ENCODE data around the gene RGS11.
A peak's percentile ranks its signal among the peaks of the same experiment; 100 is the strongest.

RGS11 gene

DNA sequence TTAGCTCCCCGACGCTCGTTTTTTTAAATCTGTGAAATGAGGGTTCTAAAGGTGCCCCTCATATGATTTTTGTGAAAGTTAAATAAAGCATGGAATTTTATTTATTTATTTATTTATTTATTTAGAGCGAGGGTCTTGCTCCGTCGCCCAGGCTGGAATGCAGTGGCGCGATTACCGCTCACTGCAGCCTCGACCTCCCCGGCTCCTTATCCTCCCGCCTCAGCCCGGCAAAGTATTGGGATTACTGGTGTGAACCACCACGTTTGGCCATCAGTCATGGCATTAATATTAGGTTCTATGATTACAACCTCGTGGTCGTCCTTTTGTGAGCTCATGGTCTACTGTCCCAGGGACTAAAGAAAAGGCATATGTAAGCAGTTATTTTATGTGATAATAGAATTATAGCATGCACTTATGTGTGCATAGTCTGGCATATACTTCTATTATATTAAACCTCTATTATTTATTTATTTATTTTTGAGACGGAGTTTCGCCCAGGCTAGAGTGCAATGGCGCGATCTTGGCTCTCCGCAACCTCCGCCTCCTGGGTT, 45.9 kb downstream of the RGS11 start:
- no peak for DNase-seq (ENCODE audit: low read depth in 2 of 2)

DNA sequence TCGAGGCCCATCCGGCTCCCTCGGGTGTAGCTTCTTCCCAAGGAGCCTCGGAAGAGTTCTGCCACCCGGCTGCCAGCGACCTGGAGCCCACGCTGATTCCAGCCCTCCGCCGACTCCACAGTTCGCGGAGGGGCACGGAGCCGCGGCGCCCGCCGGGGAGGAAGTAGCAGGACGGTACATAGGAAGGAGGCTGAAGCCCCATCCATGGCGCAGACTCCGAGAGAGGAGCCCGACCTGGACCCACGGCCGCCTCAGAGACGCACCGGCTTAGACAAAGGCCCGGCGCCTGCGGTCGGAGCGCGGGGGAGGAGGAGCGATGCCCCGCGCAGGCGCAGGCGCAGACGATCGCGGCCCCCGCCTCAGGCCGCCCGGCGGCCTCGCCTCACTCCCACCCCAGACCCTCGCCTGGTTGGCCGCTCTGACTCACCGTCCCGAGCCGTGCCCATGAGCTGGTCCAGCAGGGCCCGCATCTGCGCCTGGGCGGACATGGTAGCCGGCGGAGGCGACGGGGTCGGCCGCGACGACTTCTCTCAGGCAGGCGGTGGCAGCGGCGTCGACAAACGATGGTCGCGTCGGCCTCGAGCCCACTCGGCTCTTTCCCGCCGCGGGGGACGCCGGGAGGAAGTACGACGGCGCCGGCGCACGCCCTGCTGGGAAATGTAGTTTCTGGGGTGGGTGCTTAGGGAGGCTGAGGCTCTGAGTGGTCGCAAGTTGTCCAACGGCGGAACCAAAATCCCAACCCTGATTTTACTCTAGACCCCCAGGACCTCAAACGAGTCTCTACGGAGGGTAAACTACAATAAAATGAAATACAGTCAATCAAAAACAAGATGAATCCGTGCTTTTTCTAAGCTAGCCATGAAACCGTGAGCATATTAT, 46.7 kb downstream of the RGS11 start, which contains the start of gene LUC7L:
TSS of gene LUC7L (minus strand) at position 598 of the 879 bp plus-strand sequence. CDS start at position 488, 110 bp downstream.
- DNase-seq (ENCODE audit: low read depth in 2 of 2): peak; percentile 55 to 67

DNA sequence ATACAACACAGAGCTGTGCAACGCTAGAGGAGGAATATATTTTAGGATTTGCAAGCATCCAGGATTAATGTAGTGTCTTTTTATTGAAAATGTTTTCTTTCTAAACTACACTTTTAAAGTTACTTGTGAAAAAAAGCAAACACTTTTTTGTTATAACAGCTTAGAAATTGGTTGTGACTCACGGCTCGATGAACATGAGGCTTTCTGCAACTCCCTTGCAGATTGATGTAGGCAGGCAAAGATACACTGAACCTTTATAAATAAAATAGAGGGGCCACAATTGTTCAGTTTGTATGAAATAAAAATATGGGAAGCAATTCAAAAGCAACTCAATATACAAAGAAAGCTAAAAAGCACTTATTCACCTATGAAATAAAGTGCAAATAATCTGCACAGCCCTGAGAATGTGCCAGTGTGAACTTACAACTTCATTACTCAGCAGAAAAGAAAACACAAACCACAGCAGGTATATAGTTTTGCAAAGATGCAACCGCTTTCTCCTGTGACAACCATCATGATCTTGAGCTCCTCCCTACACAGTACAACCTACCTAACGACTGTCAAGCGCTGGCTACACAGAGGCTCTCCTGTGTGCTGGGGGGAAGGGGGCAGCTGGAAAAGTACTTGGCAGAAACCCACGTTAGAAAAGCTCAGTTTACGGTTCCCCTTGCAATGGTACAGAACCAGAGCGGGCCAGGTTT, 47.4 kb downstream of the RGS11 start:
- DNase-seq (ENCODE audit: low read depth in 2 of 2): no peak

DNA sequence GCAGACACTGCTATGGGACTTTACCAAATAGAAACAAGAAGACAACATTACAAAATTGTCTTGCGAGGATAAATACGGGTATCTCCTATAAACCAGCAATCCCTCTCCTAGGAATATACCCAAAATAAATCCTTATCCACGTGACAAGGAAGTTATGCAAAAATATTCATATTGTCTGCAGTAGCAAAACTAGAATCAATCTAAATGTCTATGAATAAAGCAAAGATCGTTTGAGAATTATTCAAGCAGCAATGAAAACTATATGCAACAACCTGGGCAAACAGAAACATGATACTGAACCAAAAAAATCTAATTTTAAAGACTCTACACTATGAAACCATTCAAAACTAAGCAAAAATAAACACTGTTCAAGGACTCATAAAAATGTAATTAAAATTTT, 55.7 kb downstream of the RGS11 start:
- DNase-seq (ENCODE audit: low read depth in 2 of 2): no peak

All from stimulated activated CD4-positive, alpha-beta T cell treated with anti-CD3 and anti-CD28 coated beads, Interleukin-1b, Interleukin-23, amount 100 ng/mL, for 1 hour (primary cell).